Rectal smooth muscle tissue (tissue), 1 donor: Measurements from ENCODE around the gene TIE1.

ENCODE experiments used
- H3K27ac ChIP-seq: one replicate; pipeline ENCODE4 v1.7.0; 2013; ENCODE audit warnings: low read depth, low read length, inconsistent platforms
- H3K27me3 ChIP-seq: one replicate; pipeline ENCODE4 v1.7.0; 2013; ENCODE audit warnings: low read length; ENCODE audit not compliant: control insufficient read depth, insufficient read depth
- H3K36me3 ChIP-seq: one replicate; pipeline ENCODE4 v1.7.0; 2013; ENCODE audit warnings: low read length; ENCODE audit not compliant: control insufficient read depth, insufficient read depth
- H3K4me1 ChIP-seq: one replicate; pipeline ENCODE4 v1.7.0; 2013; ENCODE audit warnings: low read length; ENCODE audit not compliant: control insufficient read depth, insufficient read depth
- H3K4me3 ChIP-seq: one replicate; pipeline ENCODE4 v1.7.0; 2013; ENCODE audit warnings: low read length
- H3K9ac ChIP-seq: one replicate; pipeline ENCODE4 v1.7.0; 2013; ENCODE audit warnings: low read length

The TIE1 gene

GRCh38 chr1:43269627-43270375, 31.0 kb upstream of the TIE1 start, which contains the start of gene TMEM125:
Gene TMEM125, plus strand, starts transcription at chr1:43269983. Its CDS starts 2,740 bp downstream, at chr1:43272723.
- H3K9ac ChIP-seq: no peak within 1 kb of the TSS

GRCh38 chr1:43270421-43271095, 30.2 kb upstream of the TIE1 start:
- H3K9ac ChIP-seq: no peak overlapping the region
- peaks cover 9% of the 10 kb centered on the region for H3K27me3 ChIP-seq
- no peak overlapping the region for H3K27ac ChIP-seq
- peak overlapping the region; percentile 44 for H3K4me3 ChIP-seq
- H3K36me3 ChIP-seq: no peaks in the 10 kb centered on the region
- no peaks in the 10 kb centered on the region for H3K4me1 ChIP-seq

More at GRCh38 chr1:43269627-43270375, 31.0 kb upstream of the TIE1 start, which contains the start of gene TMEM125:
- Histone ChIP-seq H3K4me3 (peak within 1 kb of the TSS; percentile 44), H3K4me1 (no peaks in the 10 kb centered on the region), H3K36me3 (no peaks in the 10 kb centered on the region), H3K27ac (no peak within 1 kb of the TSS), H3K27me3 (peaks cover 9% of the 10 kb centered on the region)

GRCh38 chr1:43271186-43272118, 29.3 kb upstream of the TIE1 start:
- no peak overlapping the region for H3K9ac ChIP-seq
- no peaks in the 10 kb centered on the region for H3K4me1 ChIP-seq
- H3K36me3 ChIP-seq: no peaks in the 10 kb centered on the region
- H3K4me3 ChIP-seq: peak overlapping the region; percentile 5
- peaks cover 9% of the 10 kb centered on the region for H3K27me3 ChIP-seq
- no peak overlapping the region for H3K27ac ChIP-seq

- no peaks in the 10 kb centered on the region for H3K36me3 ChIP-seq
- no peak overlapping the region for H3K4me3 ChIP-seq
- H3K9ac ChIP-seq: no peak overlapping the region
- H3K27ac ChIP-seq: no peak overlapping the region
- no peaks in the 10 kb centered on the region for H3K4me1 ChIP-seq
- H3K27me3 ChIP-seq: peaks cover 9% of the 10 kb centered on the region
Measured at GRCh38 chr1:43272161-43272560, 28.6 kb upstream of the TIE1 start.

GRCh38 chr1:43272576-43273571, 27.9 kb upstream of the TIE1 start:
- Histone ChIP-seq H3K4me3 (no peak overlapping the region), H3K4me1 (no peaks in the 10 kb centered on the region), H3K27ac (no peak overlapping the region), H3K36me3 (no peaks in the 10 kb centered on the region), H3K27me3 (peaks cover 9% of the 10 kb centered on the region), H3K9ac (no peak overlapping the region)

GRCh38 chr1:43273708-43274107, 27.1 kb upstream of the TIE1 start:
- Histone ChIP-seq H3K27me3 (peaks cover 9% of the 10 kb centered on the region), H3K36me3 (no peaks in the 10 kb centered on the region), H3K4me1 (no peaks in the 10 kb centered on the region), H3K4me3 (no peak overlapping the region), H3K27ac (no peak overlapping the region), H3K9ac (no peak overlapping the region)

- Histone ChIP-seq H3K27ac (no peak overlapping the region), H3K27me3 (peaks cover 9% of the 10 kb centered on the region), H3K36me3 (no peaks in the 10 kb centered on the region), H3K4me3 (no peak overlapping the region), H3K4me1 (no peaks in the 10 kb centered on the region), H3K9ac (no peak overlapping the region)
Measured at GRCh38 chr1:43274125-43274803, 26.5 kb upstream of the TIE1 start.

GRCh38 chr1:43274804-43275180, 26.0 kb upstream of the TIE1 start:
- no peak overlapping the region for H3K9ac ChIP-seq
- no peaks in the 10 kb centered on the region for H3K4me1 ChIP-seq
- no peak overlapping the region for H3K4me3 ChIP-seq
- H3K36me3 ChIP-seq: no peaks in the 10 kb centered on the region
- H3K27me3 ChIP-seq: peaks cover 8% of the 10 kb centered on the region
- no peak overlapping the region for H3K27ac ChIP-seq

- no peak overlapping the region for H3K27ac ChIP-seq
- no peak overlapping the region for H3K4me3 ChIP-seq
- no peaks in the 10 kb centered on the region for H3K4me1 ChIP-seq
- H3K9ac ChIP-seq: no peak overlapping the region
- H3K27me3 ChIP-seq: no peaks in the 10 kb centered on the region
- no peaks in the 10 kb centered on the region for H3K36me3 ChIP-seq
Measured at GRCh38 chr1:43275826-43276620, 24.8 kb upstream of the TIE1 start.

GRCh38 chr1:43276673-43277072, 24.1 kb upstream of the TIE1 start:
- no peaks in the 10 kb centered on the region for H3K4me1 ChIP-seq
- H3K27ac ChIP-seq: no peak overlapping the region
- H3K36me3 ChIP-seq: no peaks in the 10 kb centered on the region
- H3K9ac ChIP-seq: no peak overlapping the region
- H3K27me3 ChIP-seq: no peaks in the 10 kb centered on the region
- no peak overlapping the region for H3K4me3 ChIP-seq
